GM23338 (cell line): ENCODE measurements around the gene SMARCE1. TPM values are rescaled to one million over a fixed set of nuclear protein-coding genes. Genes with fewer than 3 reads are reported as not detected.

Source experiments
- ATAC-seq: fragments of 200-7000 bp; cut with Tn5 transposase; 3 replicates; pipeline ENCODE4 v1.9.1; 2020
- DNase-seq: peaks from one replicate; pipeline ENCODE4 v3.0.0-alpha.2; 2015; ENCODE audit warnings: low spot score
- H2AFZ ChIP-seq: fragments of 200-600 bp; sonication (generic); 2 replicates; pipeline ENCODE4 v1.8.0; 2016; ENCODE audit warnings: antibody characterized with exemption, mild to moderate bottlenecking, moderate library complexity
- H3F3A ChIP-seq: fragments of 200-600 bp; sonication (generic); replicated peaks from 2 replicates; pipeline ENCODE4 v1.8.0; 2017; ENCODE audit warnings: antibody characterized with exemption, mixed run types, low read depth
- H3K27ac ChIP-seq: fragments of 200-600 bp; sonication (generic); 2 replicates; pipeline ENCODE4 v1.6.1; 2016; ENCODE audit warnings: low read depth
- H3K27me3 ChIP-seq: fragments of 200-600 bp; sonication (generic); 2 replicates; pipeline ENCODE4 v1.8.0; 2016; ENCODE audit warnings: mild to moderate bottlenecking, mixed run types, moderate library complexity; ENCODE audit not compliant: insufficient read depth
- H3K36me3 ChIP-seq: fragments of 200-600 bp; sonication (generic); 2 replicates; pipeline ENCODE4 v1.8.0; 2016; ENCODE audit warnings: mild to moderate bottlenecking; ENCODE audit not compliant: insufficient read depth
- H3K4me1 ChIP-seq: fragments of 200-600 bp; sonication (generic); 2 replicates; pipeline ENCODE4 v1.8.0; 2016; ENCODE audit warnings: mild to moderate bottlenecking, moderate library complexity; ENCODE audit not compliant: insufficient read depth
- H3K4me2 ChIP-seq: fragments of 200-600 bp; sonication (generic); 2 replicates; pipeline ENCODE4 v1.7.1; 2017; ENCODE audit warnings: mixed run types
- H3K4me3 ChIP-seq: fragments of 200-600 bp; sonication (generic); 2 replicates; pipeline ENCODE4 v1.6.1; 2016; ENCODE audit warnings: mixed run types
- H3K79me2 ChIP-seq: fragments of 200-600 bp; sonication (generic); replicated peaks from 2 replicates; pipeline ENCODE4 v1.8.0; 2017; ENCODE audit warnings: mild to moderate bottlenecking; ENCODE audit not compliant: insufficient read depth
- H3K9me2 ChIP-seq: fragments of 200-600 bp; sonication (generic); 2 replicates; pipeline ENCODE4 v1.8.0; 2017; ENCODE audit not compliant: insufficient read depth
- H4K20me1 ChIP-seq: fragments of 200-600 bp; sonication (generic); replicated peaks from 2 replicates; pipeline ENCODE4 v1.8.0; 2017; ENCODE audit warnings: mild to moderate bottlenecking; ENCODE audit not compliant: insufficient read depth
- H3K27ac Mint-ChIP-seq: 2 replicates; pipeline ENCODE4 v1.8.0; 2020; ENCODE audit warnings: inconsistent platforms, mild to moderate bottlenecking, moderate library complexity, mixed read lengths
- H3K27me3 Mint-ChIP-seq: 3 replicates; pipeline ENCODE4 v1.8.0; 2022; ENCODE audit warnings: low read depth, mild to moderate bottlenecking, moderate library complexity, mixed read lengths, inconsistent platforms; ENCODE audit not compliant: insufficient read depth, poor library complexity
- H3K36me3 Mint-ChIP-seq: 3 replicates; pipeline ENCODE4 v1.8.0; 2021; ENCODE audit warnings: low read depth, mild to moderate bottlenecking, inconsistent platforms, moderate library complexity, mixed read lengths
- H3K4me1 Mint-ChIP-seq: 3 replicates; pipeline ENCODE4 v1.8.0; 2020; ENCODE audit warnings: mild to moderate bottlenecking, inconsistent platforms, mixed read lengths
- H3K4me3 Mint-ChIP-seq: 3 replicates; pipeline ENCODE4 v1.8.0; 2021; ENCODE audit warnings: moderate library complexity, mild to moderate bottlenecking, inconsistent platforms, mixed read lengths
- H3K9me3 Mint-ChIP-seq: 3 replicates; pipeline ENCODE4 v1.8.0; 2020; ENCODE audit warnings: moderate library complexity, mild to moderate bottlenecking, inconsistent platforms, mixed read lengths
- CREB1 ChIP-seq: fragments of 250-450 bp; sonication (Bioruptor Pico); IDR thresholded peaks from 2 replicates; pipeline ENCODE4 v1.5.0; 2020; ENCODE audit warnings: low read depth, mild to moderate bottlenecking, moderate library complexity
- EZH2phosphoT487 ChIP-seq: fragments of 200-600 bp; sonication (generic); IDR thresholded peaks from one replicate; pipeline ENCODE4 v1.8.1; 2018; ENCODE audit warnings: antibody characterized with exemption; ENCODE audit not compliant: unreplicated experiment
- JUNB ChIP-seq: IDR thresholded peaks from one replicate; pipeline ENCODE4 v1.6.1; 2016; ENCODE audit warnings: antibody characterized with exemption; ENCODE audit not compliant: unreplicated experiment
- NANOG ChIP-seq: IDR thresholded peaks from 2 replicates; pipeline ENCODE4 v1.6.1; 2016; ENCODE audit warnings: antibody characterized with exemption, borderline replicate concordance
- ZNF114 ChIP-seq: fragments of 250-450 bp; sonication (Bioruptor Pico); IDR thresholded peaks from 2 replicates; pipeline ENCODE4 v1.5.0; 2020; ENCODE audit warnings: mild to moderate bottlenecking, moderate library complexity
- polyA plus RNA-seq: library from polyadenylated mRNA; unstranded; fragments of >200 nt; fragmentation: Nextera tagmentation; extraction: Ambion mirVana; gene quantifications from 2 replicates; pipeline ENCODE4 v1.2.1, GENCODE V29; 2016
- total RNA-seq: library from RNA; depleted of rRNA; stranded (reverse); fragments of >200 nt; shearing (Covaris generic); gene quantifications from 2 replicates; pipeline ENCODE4 v1.2.3, GENCODE V29; 2014
- TF ChIP-seq, protein P1 (sequence below), 2 experiments: fragments of 200-600 bp in 1 of 2; sonication (generic) in 1 of 2; conservative IDR thresholded peaks; 2 replicates each; pipeline versions ENCODE4 v1.5.1 to v1.6.1; 2016 to 2017; ENCODE audit warnings: antibody characterized with exemption in 2 of 2, low read depth in 2 of 2, mild to moderate bottlenecking in 2 of 2, moderate library complexity in 1 of 2
- TF ChIP-seq, protein P2 (sequence below): fragments of 250-450 bp; sonication (Bioruptor Pico); IDR thresholded peaks from 2 replicates; pipeline ENCODE4 v1.5.0; 2020; ENCODE audit warnings: mild to moderate bottlenecking, moderate library complexity

Gene SMARCE1
- total and polyA plus RNA-seq, 2 experiments from 2014 or later: 101 to 258 TPM

- TF ChIP-seq, protein P1, sequence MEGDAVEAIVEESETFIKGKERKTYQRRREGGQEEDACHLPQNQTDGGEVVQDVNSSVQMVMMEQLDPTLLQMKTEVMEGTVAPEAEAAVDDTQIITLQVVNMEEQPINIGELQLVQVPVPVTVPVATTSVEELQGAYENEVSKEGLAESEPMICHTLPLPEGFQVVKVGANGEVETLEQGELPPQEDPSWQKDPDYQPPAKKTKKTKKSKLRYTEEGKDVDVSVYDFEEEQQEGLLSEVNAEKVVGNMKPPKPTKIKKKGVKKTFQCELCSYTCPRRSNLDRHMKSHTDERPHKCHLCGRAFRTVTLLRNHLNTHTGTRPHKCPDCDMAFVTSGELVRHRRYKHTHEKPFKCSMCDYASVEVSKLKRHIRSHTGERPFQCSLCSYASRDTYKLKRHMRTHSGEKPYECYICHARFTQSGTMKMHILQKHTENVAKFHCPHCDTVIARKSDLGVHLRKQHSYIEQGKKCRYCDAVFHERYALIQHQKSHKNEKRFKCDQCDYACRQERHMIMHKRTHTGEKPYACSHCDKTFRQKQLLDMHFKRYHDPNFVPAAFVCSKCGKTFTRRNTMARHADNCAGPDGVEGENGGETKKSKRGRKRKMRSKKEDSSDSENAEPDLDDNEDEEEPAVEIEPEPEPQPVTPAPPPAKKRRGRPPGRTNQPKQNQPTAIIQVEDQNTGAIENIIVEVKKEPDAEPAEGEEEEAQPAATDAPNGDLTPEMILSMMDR (conservative IDR thresholded peaks at IDR 0.05; ENCODE audit: low read depth in 2 of 2): no peak
- TF ChIP-seq EZH2phosphoT487: no peak
- TF ChIP-seq CREB1: no peak
- TF ChIP-seq JUNB: no peak
- no peak for TF ChIP-seq ZNF114
Observed at GRCh38 chr17:40645943-40646342, 1.7 kb downstream of the SMARCE1 start (continued).

- H3K36me3 ChIP-seq: peaks cover 19% of the 10 kb centered on the region
- TF ChIP-seq NANOG: no peak
Observed at GRCh38 chr17:40645291-40645690, 2.3 kb downstream of the SMARCE1 start.

GRCh38 chr17:40637931-40638330 is 9.7 kb downstream of the SMARCE1 start:
- no peaks in the 10 kb centered on the region for H3K4me1 Mint-ChIP-seq
- no peak overlapping the region for H3K4me3 Mint-ChIP-seq
- Histone ChIP-seq H3K27ac (no peak overlapping the region), H3K9me2 (no peaks in the 10 kb centered on the region), H3K4me3 (no peak overlapping the region), H3K4me2 (no peak overlapping the region), H3K36me3 (peaks cover 48% of the 10 kb centered on the region), H3F3A (no peaks in the 10 kb centered on the region), H2AFZ (no peak overlapping the region), H3K79me2 (peaks cover 46% of the 10 kb centered on the region), H3K27me3 (no peaks in the 10 kb centered on the region), H3K4me1 (no peaks in the 10 kb centered on the region), H4K20me1 (no peaks in the 10 kb centered on the region)
- peaks cover 61% of the 10 kb centered on the region for H3K36me3 Mint-ChIP-seq
- DNase-seq (no peak), ATAC-seq (no peak)
- H3K27ac Mint-ChIP-seq: no peak overlapping the region
- H3K27me3 Mint-ChIP-seq: no peaks in the 10 kb centered on the region
- TF ChIP-seq, protein P1 (conservative IDR thresholded peaks at IDR 0.05; ENCODE audit: low read depth in 2 of 2): no peak
- TF ChIP-seq NANOG (no peak), EZH2phosphoT487 (no peak)
- TF ChIP-seq, protein P2, sequence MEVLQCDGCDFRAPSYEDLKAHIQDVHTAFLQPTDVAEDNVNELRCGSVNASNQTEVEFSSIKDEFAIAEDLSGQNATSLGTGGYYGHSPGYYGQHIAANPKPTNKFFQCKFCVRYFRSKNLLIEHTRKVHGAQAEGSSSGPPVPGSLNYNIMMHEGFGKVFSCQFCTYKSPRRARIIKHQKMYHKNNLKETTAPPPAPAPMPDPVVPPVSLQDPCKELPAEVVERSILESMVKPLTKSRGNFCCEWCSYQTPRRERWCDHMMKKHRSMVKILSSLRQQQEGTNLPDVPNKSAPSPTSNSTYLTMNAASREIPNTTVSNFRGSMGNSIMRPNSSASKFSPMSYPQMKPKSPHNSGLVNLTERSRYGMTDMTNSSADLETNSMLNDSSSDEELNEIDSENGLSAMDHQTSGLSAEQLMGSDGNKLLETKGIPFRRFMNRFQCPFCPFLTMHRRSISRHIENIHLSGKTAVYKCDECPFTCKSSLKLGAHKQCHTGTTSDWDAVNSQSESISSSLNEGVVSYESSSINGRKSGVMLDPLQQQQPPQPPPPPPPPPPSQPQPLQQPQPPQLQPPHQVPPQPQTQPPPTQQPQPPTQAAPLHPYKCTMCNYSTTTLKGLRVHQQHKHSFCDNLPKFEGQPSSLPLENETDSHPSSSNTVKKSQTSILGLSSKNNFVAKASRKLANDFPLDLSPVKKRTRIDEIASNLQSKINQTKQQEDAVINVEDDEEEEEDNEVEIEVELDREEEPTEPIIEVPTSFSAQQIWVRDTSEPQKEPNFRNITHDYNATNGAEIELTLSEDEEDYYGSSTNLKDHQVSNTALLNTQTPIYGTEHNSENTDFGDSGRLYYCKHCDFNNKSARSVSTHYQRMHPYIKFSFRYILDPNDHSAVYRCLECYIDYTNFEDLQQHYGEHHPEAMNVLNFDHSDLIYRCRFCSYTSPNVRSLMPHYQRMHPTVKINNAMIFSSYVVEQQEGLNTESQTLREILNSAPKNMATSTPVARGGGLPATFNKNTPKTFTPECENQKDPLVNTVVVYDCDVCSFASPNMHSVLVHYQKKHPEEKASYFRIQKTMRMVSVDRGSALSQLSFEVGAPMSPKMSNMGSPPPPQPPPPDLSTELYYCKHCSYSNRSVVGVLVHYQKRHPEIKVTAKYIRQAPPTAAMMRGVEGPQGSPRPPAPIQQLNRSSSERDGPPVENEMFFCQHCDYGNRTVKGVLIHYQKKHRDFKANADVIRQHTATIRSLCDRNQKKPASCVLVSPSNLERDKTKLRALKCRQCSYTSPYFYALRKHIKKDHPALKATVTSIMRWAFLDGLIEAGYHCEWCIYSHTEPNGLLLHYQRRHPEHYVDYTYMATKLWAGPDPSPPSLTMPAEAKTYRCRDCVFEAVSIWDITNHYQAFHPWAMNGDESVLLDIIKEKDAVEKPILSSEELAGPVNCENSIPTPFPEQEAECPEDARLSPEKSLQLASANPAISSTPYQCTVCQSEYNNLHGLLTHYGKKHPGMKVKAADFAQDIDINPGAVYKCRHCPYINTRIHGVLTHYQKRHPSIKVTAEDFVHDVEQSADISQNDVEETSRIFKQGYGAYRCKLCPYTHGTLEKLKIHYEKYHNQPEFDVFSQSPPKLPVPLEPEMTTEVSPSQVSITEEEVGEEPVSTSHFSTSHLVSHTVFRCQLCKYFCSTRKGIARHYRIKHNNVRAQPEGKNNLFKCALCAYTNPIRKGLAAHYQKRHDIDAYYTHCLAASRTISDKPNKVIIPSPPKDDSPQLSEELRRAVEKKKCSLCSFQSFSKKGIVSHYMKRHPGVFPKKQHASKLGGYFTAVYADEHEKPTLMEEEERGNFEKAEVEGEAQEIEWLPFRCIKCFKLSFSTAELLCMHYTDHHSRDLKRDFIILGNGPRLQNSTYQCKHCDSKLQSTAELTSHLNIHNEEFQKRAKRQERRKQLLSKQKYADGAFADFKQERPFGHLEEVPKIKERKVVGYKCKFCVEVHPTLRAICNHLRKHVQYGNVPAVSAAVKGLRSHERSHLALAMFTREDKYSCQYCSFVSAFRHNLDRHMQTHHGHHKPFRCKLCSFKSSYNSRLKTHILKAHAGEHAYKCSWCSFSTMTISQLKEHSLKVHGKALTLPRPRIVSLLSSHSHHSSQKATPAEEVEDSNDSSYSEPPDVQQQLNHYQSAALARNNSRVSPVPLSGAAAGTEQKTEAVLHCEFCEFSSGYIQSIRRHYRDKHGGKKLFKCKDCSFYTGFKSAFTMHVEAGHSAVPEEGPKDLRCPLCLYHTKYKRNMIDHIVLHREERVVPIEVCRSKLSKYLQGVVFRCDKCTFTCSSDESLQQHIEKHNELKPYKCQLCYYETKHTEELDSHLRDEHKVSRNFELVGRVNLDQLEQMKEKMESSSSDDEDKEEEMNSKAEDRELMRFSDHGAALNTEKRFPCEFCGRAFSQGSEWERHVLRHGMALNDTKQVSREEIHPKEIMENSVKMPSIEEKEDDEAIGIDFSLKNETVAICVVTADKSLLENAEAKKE: no peak
- H3K9me3 Mint-ChIP-seq: no peaks in the 10 kb centered on the region

More at GRCh38 chr17:40645291-40645690, 2.3 kb downstream of the SMARCE1 start:
- no peak overlapping the region for H3K4me2 ChIP-seq
- H4K20me1 ChIP-seq: no peaks in the 10 kb centered on the region
- Mint-ChIP-seq H3K36me3 (peaks cover 41% of the 10 kb centered on the region), H3K9me3 (no peaks in the 10 kb centered on the region), H3K27me3 (no peaks in the 10 kb centered on the region), H3K27ac (no peak overlapping the region), H3K4me3 (no peak overlapping the region), H3K4me1 (peaks cover 8% of the 10 kb centered on the region; the same call in 2 of the 3 replicates)
- no peaks in the 10 kb centered on the region for H3K9me2 ChIP-seq
- no peaks in the 10 kb centered on the region for H3K27me3 ChIP-seq
- H3K4me3 ChIP-seq: no peak overlapping the region
- ATAC-seq (no peak), DNase-seq (no peak)
- H3K4me1 ChIP-seq: peaks cover 6% of the 10 kb centered on the region; the same call in 1 of the 2 replicates
- H3K79me2 ChIP-seq: peaks cover 69% of the 10 kb centered on the region
- H3F3A ChIP-seq: no peaks in the 10 kb centered on the region
- no peak overlapping the region for H2AFZ ChIP-seq
- H3K27ac ChIP-seq: no peak overlapping the region
